ENCODE results near the gene KIF23.
A peak's percentile ranks its signal among the peaks of the same experiment; 100 is the strongest.
"Not testable (repeated sequence)": the region's sequence is repeated elsewhere in the genome, so short reads cannot be mapped to it uniquely, and the experiment has no call there.

Gene KIF23

DNA sequence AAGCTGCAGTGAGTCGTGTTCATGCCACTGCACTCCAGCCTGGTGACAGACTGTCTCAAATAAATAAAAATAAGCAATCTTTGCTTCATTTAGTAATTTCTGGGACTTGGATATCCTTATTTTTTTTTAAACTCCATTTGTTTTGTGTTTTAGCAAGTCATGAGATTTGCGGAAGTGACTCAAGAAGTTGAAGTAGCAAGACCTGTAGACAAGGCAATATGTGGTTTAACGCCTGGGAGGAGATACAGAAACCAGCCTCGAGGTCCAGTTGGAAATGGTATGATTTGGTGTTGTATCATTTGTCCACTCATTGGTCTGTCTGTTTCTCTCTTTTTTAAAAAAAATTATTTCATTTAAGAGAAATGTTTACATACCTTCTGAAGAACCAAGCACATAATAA, 21.8 kb downstream of the KIF23 start:
- DNase-seq (ENCODE audit: low spot score) = no peak

DNA sequence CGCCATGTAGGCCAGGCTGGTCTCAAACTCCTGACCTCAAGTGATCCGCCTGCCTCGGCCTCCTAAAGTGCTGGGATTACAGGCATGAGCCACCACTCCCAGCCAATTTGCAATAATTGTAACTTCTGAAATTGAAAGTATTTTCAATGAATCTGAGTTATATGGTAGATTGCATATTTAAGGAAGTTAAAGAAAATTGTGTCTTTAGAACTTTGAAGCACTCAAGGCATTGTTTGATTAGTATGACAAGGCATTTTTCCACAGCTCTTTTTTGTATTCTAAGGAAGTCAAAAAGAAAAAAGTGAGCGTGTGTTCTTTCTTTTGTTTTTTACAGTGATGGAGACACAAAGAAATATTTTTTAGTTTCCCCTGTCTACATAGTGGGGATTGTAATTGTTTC, 22.8 kb downstream of the KIF23 start:
- no peak for DNase-seq (ENCODE audit: low spot score)

DNA sequence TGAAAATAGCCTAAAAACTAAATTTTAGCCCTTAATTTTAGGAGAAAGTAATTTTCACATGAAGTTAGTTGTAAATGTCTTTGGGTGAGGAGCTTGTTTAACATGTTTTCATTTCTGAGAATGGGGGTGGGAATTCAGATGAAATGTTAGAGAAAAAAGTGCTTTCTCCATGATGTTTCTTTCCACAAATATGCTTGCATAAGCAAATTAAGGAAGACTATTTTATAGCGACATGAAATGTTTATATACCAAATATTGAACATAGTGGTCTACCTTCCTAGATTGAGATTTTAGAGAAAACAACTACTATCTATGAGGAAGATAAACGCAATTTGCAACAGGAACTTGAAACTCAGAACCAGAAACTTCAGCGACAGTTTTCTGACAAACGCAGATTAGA, 25.5 kb downstream of the KIF23 start:
- DNase-seq (ENCODE audit: low spot score) = no peak

DNA sequence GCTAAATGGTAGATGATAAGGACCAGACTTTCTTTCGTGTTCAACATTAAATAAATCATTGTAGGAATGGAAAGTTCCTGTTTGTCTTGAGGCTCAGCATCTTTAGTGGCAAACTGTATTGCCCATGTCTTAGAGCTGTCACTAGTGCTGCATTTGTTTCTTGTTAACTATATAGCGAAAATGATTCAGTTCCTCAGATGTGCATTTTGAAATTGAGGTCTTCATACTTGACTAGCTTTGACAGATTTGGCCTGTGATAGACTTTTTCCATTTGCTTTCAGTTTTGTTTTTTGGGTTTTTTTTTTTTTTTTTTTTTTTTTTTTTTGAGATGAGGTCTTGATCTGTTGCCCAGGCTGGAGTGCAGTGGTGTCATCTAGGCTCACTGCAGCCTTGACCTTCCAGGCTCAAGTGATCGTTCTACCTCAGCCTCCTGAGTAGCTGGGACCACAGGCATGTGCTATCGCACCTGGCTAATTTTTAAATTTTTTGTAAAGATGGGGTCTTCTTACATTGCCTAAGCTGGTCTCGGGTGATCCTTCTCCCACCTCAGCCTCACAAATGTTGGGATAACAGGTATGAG, 29.0 kb downstream of the KIF23 start:
- no peak for DNase-seq (ENCODE audit: low spot score)

DNA sequence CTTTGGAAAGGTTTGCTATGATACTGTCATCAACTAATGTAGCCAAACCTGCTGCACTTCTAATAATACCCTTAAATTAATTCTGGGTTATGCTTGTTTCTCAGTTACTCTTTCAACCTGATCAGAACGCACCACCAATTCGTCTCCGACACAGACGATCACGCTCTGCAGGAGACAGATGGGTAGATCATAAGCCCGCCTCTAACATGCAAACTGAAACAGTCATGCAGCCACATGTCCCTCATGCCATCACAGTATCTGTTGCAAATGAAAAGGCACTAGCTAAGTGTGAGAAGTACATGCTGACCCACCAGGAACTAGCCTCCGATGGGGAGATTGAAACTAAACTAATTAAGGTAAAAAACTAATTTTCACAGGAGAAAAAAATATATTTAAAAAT, 30.5 kb downstream of the KIF23 start:
- DNase-seq (ENCODE audit: low spot score) = no peak

DNA sequence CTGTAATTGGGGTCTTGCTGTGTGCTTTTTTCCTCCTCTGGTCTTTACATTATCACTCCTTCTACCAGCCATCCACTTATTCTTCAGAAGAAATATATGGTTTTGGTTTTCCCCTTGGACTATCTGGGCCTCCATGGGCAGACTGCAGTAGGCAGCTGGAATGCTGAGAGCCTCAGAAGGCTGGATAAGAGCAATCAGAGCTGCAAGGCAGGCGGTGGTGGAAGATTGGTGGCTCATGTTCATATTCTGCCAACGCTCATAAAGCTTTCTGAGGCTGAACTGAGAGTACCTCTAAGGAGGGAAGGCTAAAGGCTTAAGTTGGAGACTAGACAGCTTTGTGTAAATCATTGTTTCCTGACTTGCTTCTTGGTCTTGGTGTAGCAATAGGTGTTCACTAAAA, 32.8 kb downstream of the KIF23 start:
- DNase-seq (ENCODE audit: low spot score) = no peak

DNA sequence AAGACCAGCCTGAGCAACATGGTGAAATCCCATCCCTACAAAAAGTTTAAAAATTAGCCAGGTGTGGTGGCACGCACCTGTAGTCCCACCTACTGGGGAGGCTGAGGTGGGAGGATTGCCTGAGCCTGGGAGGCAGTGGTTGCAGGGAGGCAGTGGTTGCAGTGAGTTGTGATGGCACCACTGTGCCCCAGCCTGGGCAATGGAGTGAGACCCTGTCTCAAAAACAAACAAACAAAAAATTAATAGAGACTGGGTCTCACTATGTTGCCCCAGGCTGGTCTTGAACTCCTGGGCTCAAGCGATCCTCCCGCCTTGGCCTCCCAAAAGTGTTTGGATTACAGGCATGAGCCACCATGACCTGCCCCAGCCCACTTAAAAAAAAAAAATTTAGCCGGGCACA, 36.1 kb downstream of the KIF23 start:
- not testable (repeated sequence) for DNase-seq (ENCODE audit: low spot score)

DNA sequence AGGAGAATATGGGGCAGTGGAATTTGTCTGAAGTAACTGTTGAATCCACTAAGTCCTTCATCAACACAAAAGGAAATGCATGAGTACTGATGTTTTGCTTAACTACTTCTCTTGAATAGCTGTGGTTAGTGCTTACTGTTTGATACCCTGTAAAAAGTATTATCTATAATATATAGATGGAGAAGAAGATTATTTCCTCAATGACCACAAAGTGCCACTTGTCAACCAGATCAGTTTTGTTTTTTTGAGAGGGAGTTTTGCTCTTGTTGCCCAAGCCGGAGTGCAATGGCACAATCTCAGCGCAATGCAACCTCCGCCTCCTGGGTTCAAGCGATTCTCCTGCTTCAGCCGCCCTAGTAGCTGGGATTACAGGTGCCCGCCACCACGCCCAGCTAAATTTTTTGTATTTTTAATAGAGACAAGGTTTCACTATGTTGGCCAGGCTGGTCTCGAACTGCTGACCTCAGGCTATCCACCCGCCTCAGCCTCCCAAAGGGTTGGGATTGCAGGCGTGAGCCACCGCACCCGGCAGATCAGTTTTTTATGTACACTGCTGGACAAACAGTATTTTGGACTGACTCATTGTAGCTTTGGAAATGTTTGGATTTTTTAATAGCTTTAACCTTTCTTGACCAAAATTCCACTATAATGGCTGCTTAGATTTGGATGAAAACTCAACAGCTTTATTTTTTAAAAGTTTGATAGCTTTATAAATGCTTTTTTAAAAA, 37.0 kb downstream of the KIF23 start:
- no peak for DNase-seq (ENCODE audit: low spot score)

DNA sequence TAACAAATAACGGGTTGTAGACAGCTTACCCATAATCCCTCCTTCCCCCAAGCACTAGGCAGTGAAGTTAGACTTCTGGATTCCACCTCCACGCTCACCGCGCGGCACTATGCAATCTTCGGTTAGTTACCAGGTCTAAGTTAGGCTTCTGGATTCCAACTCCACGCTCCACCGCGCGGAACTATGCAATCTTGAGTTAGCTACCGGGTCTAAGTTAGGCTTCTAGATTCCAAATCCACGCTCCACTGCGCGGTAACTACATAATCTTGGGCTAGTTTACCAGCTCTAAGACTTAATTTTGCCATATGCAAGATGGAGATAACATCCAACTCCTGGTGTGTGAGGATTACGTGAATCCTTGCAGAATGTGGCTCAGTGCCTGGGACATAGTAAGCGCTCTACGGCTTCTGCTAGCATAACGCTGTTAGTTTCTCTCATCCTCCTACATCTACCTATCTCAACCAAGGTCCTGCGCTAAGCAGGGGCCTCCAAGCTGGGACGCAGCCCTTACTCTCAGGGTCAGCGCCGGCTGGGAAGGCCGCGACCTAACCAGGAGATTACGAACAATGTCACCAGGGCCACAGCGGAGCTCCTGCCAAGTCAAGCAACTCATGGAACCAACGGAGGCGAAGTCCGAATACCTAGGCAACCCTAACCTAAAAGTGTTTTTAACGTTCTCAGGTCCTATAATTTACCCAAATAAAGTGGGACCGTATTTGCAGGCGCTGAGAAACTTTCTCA, 38.0 kb downstream of the KIF23 start:
- DNase-seq (ENCODE audit: low spot score) = peak; percentile 78

DNA sequence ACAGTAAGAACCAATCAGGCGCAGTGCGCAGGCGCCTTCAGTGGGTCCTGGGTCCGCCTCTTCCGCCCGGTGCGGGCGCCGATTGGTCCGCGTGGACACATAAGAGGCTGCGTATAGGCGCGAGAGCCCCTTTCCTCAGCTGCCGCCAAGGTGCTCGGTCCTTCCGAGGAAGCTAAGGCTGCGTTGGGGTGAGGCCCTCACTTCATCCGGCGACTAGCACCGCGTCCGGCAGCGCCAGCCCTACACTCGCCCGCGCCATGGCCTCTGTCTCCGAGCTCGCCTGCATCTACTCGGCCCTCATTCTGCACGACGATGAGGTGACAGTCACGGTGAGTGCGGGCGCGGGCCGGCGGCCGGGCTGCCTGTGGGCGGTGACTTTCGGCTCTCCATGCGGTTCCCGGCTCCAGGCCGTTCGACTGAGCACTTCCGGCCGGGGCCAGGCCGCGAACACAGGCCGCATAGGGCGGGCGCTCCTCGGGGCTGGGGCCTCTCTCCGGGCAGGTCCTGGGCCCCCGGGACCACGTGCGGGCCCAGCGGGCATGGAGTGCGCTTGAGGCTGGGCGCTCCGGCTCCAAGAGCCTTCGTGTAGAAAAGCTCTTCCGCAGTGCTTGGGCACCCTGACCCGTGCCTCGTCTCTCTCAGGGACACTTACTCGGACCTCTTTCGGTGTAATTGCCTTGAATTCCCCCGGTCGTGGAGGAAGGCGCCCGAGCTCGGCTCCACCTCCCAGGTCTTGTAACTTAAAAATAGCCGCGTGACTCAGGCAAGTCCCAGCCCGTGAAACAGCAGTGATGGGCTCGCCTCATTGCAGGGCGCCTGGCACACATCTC, 38.8 kb downstream of the KIF23 start, which contains the start of gene RPLP1:
TSS of gene RPLP1 (plus strand) at position 127 of the 830 bp plus-strand sequence. CDS start at position 258, 131 bp downstream.
- peak; percentile 94 for DNase-seq (ENCODE audit: low spot score)

DNA sequence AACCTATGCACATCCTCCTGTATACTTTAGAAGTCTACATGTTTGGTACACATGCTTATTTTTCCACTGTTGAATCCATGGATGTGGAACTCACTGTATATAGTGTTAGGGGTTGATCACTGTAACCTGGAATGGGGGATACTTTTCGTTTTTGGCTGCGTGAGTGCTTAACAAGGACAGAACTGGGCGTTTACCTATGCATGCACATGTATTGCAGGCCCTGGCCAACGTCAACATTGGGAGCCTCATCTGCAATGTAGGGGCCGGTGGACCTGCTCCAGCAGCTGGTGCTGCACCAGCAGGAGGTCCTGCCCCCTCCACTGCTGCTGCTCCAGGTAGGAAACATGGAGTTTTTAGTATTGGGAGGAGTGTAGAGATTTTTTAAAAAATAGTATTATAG, 40.8 kb downstream of the KIF23 start:
- DNase-seq (ENCODE audit: low spot score) = no peak

DNA sequence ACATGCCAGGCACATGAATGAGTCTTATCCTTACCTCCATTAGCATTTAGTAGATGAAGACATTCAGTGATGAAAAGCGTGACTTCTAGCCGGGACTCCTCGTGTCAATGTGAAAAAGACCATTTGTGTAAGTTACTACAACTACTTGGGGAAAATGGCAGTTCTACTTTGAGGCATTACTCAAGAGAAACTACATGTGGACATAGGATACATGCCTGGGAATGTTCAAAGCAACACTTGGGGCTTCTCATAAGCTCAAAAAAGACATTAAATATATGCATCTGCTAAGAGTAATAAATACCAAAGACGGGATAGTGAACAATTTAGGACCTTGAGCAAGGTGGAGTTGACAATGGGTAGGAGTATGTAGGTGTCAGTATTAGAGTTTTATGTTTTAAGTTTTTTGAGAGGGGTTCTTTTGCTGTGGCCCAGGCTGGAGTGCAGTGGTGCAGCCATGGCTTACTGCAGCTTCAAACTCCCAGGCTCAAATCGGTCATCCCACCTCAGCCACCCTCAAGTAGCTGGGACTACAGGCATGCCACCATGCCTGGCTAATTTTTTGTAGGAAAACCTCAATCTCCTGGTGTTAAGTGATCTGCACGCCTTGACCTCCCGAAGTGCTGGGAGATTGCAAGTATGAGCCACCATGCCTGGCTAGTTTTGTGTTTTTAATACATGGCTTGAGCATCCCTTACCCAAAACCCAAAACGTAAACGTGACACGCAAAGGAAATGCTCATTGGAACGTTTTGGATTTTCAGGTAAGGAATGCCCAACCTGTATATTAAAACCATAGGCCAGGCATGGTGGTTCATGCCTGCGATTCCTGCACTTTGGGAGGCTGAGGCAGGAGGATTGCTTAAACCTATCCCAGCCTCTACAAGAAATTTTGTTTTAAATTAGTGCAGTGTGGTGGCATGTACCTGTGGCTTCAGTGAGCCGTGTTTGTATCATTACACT, 42.3 kb downstream of the KIF23 start:
- DNase-seq (ENCODE audit: low spot score) = no peak

DNA sequence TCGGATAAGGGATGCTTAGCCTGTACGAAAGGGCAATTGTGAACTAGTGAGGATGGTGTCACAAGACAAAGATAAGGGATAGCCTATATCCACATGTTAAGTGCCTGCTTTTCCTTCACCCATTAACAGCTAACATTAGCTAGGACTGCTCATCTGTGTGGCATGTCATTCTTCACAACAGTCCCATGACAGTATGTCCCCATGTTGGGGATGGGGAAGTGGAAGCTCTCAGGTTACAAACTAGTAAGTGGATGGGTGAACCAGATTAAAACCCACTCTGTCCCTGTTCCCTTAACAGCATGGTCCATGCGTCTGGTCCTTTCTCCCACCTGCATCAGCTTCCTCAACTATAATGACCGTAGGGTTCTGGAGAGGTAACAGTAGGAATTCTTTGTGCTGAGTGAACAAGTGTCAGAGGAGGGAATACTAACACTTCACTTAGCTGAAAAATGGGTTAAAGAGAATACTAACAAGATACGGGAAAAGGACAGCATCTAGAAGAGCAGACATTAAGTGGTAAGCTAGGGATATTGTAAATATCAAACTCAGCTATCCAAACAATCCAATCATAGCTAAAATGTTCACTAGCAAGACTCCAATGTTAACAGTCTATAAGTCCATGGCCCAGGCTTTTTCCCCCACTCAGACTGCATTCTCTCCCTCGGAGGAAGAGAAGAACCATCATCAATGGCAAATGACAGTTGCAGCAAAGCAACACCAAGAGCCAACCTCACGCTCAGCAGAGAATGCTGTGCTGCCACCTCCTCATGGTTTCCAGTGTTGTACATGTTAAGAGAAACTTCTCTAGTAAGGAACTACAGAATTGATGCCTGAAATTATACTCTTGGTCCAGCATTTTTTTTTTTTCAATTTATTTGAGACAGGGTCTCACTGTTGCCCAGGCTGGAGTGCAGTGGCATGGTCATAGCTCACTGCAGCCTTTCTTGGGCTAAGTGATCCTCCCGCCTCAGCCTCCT, 43.4 kb downstream of the KIF23 start:
- no peak for DNase-seq (ENCODE audit: low spot score)

DNA sequence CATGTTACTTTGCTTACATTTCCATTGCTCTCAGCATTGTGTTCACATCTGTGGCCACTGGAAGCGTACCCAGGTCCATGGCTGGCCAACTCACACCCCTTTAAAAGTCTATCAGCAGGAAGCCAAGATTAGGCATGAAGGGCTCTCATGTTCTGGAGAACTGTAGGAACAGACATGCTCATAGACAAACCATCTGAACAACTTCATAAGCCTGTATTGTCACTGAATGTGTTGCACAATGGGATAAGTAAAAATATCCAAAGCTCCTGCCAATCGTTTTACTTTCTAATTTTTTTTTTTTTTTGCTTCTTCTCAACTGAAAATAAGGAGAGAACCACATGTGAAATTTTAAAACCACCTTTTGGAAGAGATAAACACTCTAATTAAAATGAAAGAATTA, 44.9 kb downstream of the KIF23 start:
- no peak for DNase-seq (ENCODE audit: low spot score)

DNA sequence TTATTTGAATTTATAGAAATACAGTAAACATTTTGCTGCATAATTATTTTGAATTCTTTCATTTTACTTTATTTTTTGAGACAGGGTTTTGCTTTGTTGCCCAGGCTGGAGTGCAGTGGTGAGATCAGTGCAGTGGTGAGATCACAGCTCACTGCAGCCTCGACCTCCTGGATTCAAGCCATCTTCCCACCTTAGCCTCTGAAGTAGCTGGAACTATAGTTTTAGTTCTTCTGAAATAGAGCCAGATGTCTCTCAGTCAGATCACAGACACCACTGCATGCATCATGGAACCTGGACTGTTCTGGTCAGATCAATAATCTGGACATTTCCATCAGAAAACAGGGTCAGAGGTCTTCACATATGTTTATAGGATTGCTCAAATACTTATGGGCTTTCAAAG, 46.3 kb downstream of the KIF23 start:
- no peak for DNase-seq (ENCODE audit: low spot score)

DNA sequence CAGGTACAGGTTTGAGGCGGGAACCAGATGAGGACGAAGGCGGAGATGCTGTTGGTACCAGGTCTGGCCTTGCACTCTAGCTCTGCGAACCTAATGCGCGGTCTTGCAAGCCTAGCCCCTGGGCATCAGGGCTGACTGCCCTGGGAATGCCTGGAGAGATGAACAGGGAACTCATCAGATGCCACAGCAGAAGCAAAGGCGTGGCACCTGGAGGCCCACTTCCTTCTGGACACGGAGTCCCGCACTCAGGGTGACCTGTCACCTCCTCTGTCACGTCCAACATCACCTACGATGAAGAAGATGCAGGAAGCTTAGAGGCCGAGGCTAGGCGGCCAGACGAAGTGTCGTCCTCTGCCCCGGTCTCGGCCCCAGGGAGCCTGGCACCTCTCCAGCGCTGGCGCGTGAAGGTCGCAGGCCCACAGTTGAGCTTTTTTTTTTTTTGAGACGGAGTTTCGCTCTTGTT, 47.9 kb downstream of the KIF23 start:
- DNase-seq (ENCODE audit: low spot score) = no peak

DNA sequence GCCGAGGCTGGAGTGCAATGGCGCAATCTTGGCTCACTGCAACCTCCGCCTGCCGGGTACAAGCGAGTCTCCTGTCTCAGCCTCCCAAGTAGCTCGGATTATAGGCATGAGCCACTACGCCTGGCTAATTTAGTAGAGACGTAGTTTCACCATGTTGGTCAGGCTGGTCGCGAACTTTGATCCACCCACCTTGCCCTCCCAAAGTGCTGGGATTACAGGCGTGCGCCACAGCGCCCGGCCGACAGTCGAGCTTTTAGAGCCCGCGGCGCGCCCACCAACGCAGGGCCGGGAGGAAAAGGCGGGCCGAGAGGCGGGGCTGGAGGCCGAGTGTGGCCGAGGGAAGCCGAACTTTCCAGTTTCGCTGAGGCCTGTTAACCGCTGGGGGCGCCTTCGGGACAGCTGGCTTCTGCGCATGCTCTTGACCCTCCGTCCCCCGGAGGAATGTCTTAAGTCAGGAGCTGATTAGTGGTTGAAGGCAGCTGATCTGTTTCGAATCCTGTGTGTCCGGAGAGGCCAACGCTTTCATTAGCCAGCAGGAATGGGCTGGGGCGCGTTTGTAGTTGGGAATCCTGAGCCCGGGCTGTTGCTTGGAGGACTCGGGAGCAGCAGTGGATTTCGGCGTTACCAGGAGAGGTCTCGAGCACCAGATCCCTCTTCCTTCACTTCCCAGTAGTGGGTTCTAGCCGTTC, 48.5 kb downstream of the KIF23 start:
- peak; percentile 95 for DNase-seq (ENCODE audit: low spot score)

DNA sequence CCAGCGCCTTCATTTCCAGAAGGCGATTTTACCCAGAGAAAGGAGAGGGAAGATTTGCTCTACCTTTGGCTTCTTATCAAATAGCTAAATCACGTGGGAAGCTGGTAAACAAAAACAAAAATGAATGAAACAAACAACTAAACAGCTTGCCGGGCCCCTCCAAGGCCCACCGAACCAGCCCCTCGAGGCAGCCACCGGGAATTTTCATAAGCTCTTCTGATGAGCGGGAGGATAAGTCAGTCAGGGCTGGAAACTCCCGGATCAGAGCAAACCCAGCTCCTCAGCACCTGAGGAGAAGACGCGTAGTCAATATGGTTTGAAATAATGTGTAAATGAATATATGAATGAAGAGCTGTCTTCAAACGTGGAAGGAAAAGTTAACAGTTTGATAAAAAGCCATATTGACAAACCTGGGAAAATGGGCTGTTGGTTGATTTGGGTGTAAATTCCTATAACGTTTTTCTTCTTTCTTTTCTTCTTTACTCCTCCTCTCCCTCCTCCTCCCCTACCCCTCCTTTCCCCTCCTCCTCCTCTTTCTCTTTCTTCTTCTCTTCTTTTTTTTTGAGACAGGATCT, 49.1 kb downstream of the KIF23 start:
- DNase-seq (ENCODE audit: low spot score) = no peak

DNA sequence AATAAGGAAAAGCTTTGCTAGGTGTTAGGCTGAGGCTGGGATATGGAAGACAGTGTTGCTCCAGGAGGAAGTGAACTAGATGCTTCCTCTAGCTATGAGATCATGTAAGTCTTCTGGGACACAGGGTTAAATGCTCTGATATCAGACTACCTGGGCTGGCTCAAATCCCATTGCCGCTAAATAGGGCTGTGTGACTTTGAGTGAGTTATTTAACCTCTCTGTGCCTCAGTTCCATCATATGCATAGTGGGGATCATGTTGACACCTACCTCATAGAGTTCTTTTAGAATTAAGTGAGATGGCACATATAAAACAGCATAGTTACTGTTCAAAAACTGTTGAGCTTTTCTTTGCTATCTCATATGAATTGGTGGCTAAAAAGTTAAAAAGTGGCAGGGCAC, 51.1 kb downstream of the KIF23 start:
- DNase-seq (ENCODE audit: low spot score) = no peak

Measured in hematopoietic multipotent progenitor cell treated with erythropoietin and hydrocortisone succinate and interleukin-3 and kit ligand, for 15 days (in vitro differentiated cells).